Spleen (tissue), 7 donors: ENCODE data around the gene EIF4G1.
A peak's percentile ranks its signal among the peaks of the same experiment; 100 is the strongest.

Experiments used
- CTCF ChIP-seq, 11 experiments: fragments of 200-600 bp in 7 of 11; fragments of 450-650 bp in 4 of 11; sonication (generic) in 4 of 11; IDR thresholded peaks in 8 of 11; conservative IDR thresholded peaks in 3 of 11; 1 replicate in 7 of 11; 2 replicates in 4 of 11; pipeline versions ENCODE4 v1.4.0 to v1.8.0; 2016 to 2021; ENCODE audit warnings: antibody characterized with exemption in 11 of 11, inconsistent platforms in 4 of 11, mild to moderate bottlenecking in 1 of 11
- POLR2A ChIP-seq, 3 donors: fragments of 450-650 bp; IDR thresholded peaks; one replicate each; pipeline ENCODE4 v1.5.1; 2017; ENCODE audit warnings: antibody characterized with exemption in 3 of 3, mild to moderate bottlenecking in 1 of 3
- donor health status: DM: no; HTN: no; CAD: no; lungs with moderate emphysema.
- donor health status: DM: no; HTN: no; CAD: no.
- donor health status: DM: no; HTN: no; CAD: no.

- TF ChIP-seq CTCF (IDR thresholded peaks at IDR 0.05 in 8 of 11, conservative IDR thresholded peaks at IDR 0.05 in 3 of 11) (peak in 8 of 11 experiments; percentile 19 to 63 (median 42)), POLR2A (IDR thresholded peaks at IDR 0.05) (no peak)
Measured at GRCh38 chr3:184345317-184346144, 31.1 kb downstream of the EIF4G1 start.
